Measurements from ENCODE around the gene CARD10.

GRCh38 chr22:37448516-37449127 is 70.6 kb downstream of the CARD10 start:
- TF ChIP-seq CTCF (CRISPR knock-in tag; IDR thresholded peaks at IDR 0.05) = no peak
- no peak for TF ChIP-seq ZNF780A (CRISPR knock-in tag; IDR thresholded peaks at IDR 0.05)
- no peak for TF ChIP-seq CREM (IDR thresholded peaks at IDR 0.05)
- TF ChIP-seq CREM (CRISPR knock-in tag; IDR thresholded peaks at IDR 0.05) = no peak
- TF ChIP-seq PAX8 (CRISPR knock-in tag; IDR thresholded peaks at IDR 0.05; ENCODE audit: borderline replicate concordance) = no peak
- no peak for TF ChIP-seq SATB2 (CRISPR knock-in tag; IDR thresholded peaks at IDR 0.05)

Data from HepG2 (cell line).